ENCODE measurements around the gene ZNF367.

The ZNF367 gene

GRCh38 chr9:96400132-96400910 is 17.8 kb downstream of the ZNF367 start:
- Histone ChIP-seq H3K27me3 (ENCODE audit: insufficient read depth, poor library complexity, severe bottlenecking) (no peaks in the 10 kb centered on the region), H3K4me3 (replicated peaks; ENCODE audit: insufficient read depth, low read length) (no peak overlapping the region), H3K27ac (replicated peaks) (no peak overlapping the region)
- TF ChIP-seq, protein P1, sequence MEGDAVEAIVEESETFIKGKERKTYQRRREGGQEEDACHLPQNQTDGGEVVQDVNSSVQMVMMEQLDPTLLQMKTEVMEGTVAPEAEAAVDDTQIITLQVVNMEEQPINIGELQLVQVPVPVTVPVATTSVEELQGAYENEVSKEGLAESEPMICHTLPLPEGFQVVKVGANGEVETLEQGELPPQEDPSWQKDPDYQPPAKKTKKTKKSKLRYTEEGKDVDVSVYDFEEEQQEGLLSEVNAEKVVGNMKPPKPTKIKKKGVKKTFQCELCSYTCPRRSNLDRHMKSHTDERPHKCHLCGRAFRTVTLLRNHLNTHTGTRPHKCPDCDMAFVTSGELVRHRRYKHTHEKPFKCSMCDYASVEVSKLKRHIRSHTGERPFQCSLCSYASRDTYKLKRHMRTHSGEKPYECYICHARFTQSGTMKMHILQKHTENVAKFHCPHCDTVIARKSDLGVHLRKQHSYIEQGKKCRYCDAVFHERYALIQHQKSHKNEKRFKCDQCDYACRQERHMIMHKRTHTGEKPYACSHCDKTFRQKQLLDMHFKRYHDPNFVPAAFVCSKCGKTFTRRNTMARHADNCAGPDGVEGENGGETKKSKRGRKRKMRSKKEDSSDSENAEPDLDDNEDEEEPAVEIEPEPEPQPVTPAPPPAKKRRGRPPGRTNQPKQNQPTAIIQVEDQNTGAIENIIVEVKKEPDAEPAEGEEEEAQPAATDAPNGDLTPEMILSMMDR (IDR thresholded peaks at IDR 0.05; ENCODE audit: insufficient read depth, low read length) = no peak
- no peak for TF ChIP-seq GABPA (IDR thresholded peaks at IDR 0.05; ENCODE audit: low read depth)
- TF ChIP-seq SPI1 (IDR thresholded peaks at IDR 0.05; ENCODE audit: borderline replicate concordance, low read depth) = no peak
- TF ChIP-seq, protein P2, sequence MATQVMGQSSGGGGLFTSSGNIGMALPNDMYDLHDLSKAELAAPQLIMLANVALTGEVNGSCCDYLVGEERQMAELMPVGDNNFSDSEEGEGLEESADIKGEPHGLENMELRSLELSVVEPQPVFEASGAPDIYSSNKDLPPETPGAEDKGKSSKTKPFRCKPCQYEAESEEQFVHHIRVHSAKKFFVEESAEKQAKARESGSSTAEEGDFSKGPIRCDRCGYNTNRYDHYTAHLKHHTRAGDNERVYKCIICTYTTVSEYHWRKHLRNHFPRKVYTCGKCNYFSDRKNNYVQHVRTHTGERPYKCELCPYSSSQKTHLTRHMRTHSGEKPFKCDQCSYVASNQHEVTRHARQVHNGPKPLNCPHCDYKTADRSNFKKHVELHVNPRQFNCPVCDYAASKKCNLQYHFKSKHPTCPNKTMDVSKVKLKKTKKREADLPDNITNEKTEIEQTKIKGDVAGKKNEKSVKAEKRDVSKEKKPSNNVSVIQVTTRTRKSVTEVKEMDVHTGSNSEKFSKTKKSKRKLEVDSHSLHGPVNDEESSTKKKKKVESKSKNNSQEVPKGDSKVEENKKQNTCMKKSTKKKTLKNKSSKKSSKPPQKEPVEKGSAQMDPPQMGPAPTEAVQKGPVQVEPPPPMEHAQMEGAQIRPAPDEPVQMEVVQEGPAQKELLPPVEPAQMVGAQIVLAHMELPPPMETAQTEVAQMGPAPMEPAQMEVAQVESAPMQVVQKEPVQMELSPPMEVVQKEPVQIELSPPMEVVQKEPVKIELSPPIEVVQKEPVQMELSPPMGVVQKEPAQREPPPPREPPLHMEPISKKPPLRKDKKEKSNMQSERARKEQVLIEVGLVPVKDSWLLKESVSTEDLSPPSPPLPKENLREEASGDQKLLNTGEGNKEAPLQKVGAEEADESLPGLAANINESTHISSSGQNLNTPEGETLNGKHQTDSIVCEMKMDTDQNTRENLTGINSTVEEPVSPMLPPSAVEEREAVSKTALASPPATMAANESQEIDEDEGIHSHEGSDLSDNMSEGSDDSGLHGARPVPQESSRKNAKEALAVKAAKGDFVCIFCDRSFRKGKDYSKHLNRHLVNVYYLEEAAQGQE (IDR thresholded peaks at IDR 0.05; ENCODE audit: insufficient replicate concordance, low read depth) = no peak
- no peak for TF ChIP-seq POLR2AphosphoS5 (IDR thresholded peaks at IDR 0.05; ENCODE audit: low read depth)
- DNase-seq (ENCODE audit: low read depth in 1 of 2, low spot score in 1 of 2) = no peak

- no peaks in the 10 kb centered on the region for H3K27me3 ChIP-seq (ENCODE audit: insufficient read depth, poor library complexity, severe bottlenecking)
- no peak overlapping the region for H3K4me3 ChIP-seq (replicated peaks; ENCODE audit: insufficient read depth, low read length)
- H3K27ac ChIP-seq (replicated peaks) = no peak overlapping the region
- TF ChIP-seq, protein P1 (IDR thresholded peaks at IDR 0.05; ENCODE audit: insufficient read depth, low read length) = no peak
- no peak for TF ChIP-seq GABPA (IDR thresholded peaks at IDR 0.05; ENCODE audit: low read depth)
- no peak for DNase-seq (ENCODE audit: low read depth in 1 of 2, low spot score in 1 of 2)
Observed at GRCh38 chr9:96399325-96399633, 18.9 kb downstream of the ZNF367 start.

- Histone ChIP-seq H3K4me3 (replicated peaks; ENCODE audit: insufficient read depth, low read length) (no peak overlapping the region), H3K27ac (replicated peaks) (no peak overlapping the region), H3K27me3 (ENCODE audit: insufficient read depth, poor library complexity, severe bottlenecking) (no peaks in the 10 kb centered on the region)
- no peak for DNase-seq (ENCODE audit: low read depth in 1 of 2, low spot score in 1 of 2)
- TF ChIP-seq, protein P1 (IDR thresholded peaks at IDR 0.05; ENCODE audit: insufficient read depth, low read length) = no peak
- TF ChIP-seq GABPA (IDR thresholded peaks at IDR 0.05; ENCODE audit: low read depth) (no peak), SPI1 (IDR thresholded peaks at IDR 0.05; ENCODE audit: borderline replicate concordance, low read depth) (no peak), POLR2AphosphoS5 (IDR thresholded peaks at IDR 0.05; ENCODE audit: low read depth) (no peak)
- TF ChIP-seq, protein P2 (IDR thresholded peaks at IDR 0.05; ENCODE audit: insufficient replicate concordance, low read depth) = no peak
Observed at GRCh38 chr9:96398582-96399324, 19.4 kb downstream of the ZNF367 start.

Measured in HL-60 (cell line).